ENCODE results near the gene SFSWAP.

DNA sequence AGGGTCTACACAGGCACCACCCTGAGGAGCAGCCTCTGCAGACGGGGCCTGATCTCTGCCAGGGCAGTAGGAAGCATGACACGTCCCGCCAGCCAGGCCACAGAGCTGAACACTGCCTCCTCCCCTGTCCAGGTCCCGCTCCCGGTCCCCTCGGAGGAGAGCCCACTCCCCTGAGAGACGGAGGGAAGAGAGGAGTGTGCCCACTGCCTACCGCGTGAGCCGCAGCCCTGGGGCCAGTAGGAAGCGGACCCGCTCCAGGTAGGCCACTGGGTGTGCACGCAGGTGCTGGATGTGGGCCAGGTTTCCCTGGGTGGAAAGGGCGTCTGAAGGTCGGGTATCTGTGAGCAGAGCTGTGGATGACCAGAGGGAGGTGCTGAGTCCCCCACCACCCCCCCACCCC, 75.4 kb downstream of the SFSWAP start:
- TF ChIP-seq POLR2A (IDR thresholded peaks at IDR 0.05) (no peak), POLR2AphosphoS5 (IDR thresholded peaks at IDR 0.05) (no peak)
- TF ChIP-seq, protein P1, sequence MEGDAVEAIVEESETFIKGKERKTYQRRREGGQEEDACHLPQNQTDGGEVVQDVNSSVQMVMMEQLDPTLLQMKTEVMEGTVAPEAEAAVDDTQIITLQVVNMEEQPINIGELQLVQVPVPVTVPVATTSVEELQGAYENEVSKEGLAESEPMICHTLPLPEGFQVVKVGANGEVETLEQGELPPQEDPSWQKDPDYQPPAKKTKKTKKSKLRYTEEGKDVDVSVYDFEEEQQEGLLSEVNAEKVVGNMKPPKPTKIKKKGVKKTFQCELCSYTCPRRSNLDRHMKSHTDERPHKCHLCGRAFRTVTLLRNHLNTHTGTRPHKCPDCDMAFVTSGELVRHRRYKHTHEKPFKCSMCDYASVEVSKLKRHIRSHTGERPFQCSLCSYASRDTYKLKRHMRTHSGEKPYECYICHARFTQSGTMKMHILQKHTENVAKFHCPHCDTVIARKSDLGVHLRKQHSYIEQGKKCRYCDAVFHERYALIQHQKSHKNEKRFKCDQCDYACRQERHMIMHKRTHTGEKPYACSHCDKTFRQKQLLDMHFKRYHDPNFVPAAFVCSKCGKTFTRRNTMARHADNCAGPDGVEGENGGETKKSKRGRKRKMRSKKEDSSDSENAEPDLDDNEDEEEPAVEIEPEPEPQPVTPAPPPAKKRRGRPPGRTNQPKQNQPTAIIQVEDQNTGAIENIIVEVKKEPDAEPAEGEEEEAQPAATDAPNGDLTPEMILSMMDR (IDR thresholded peaks at IDR 0.05) = no peak

Measured in transverse colon (tissue), 4 donors.